Inflammatory macrophage treated with lipopolysaccharide for 4 hours (primary cell): ENCODE data around the gene STEAP3.

Experiments
- DNase-seq: peaks from one replicate; pipeline ENCODE4 v3.0.0-alpha.2; 2020

Gene STEAP3

GRCh38 chr2:119198240-119198840, 25.3 kb upstream of the STEAP3 start:
- DNase-seq = no peak

- no peak for DNase-seq
Observed at GRCh38 chr2:119201815-119202214, 21.8 kb upstream of the STEAP3 start.

GRCh38 chr2:119202610-119203310, 20.9 kb upstream of the STEAP3 start:
- DNase-seq = no peak

- DNase-seq = no peak
Observed at GRCh38 chr2:119204525-119204924, 19.1 kb upstream of the STEAP3 start.

- DNase-seq = no peak
Observed at GRCh38 chr2:119205001-119205706, 18.5 kb upstream of the STEAP3 start.

- DNase-seq = no peak
Observed at GRCh38 chr2:119206201-119206600, 17.4 kb upstream of the STEAP3 start.

GRCh38 chr2:119207447-119207846, 16.2 kb upstream of the STEAP3 start:
- DNase-seq = no peak

- peak; percentile 31 for DNase-seq
Observed at GRCh38 chr2:119208791-119209203, 14.8 kb upstream of the STEAP3 start.

- DNase-seq = no peak
Observed at GRCh38 chr2:119212139-119212800, 11.4 kb upstream of the STEAP3 start.

- DNase-seq = no peak
Observed at GRCh38 chr2:119214453-119215037, 9.1 kb upstream of the STEAP3 start.

- DNase-seq = no peak
Observed at GRCh38 chr2:119216994-119217393, 6.6 kb upstream of the STEAP3 start.

GRCh38 chr2:119218478-119219064, 5.1 kb upstream of the STEAP3 start:
- peak; percentile 40 for DNase-seq

GRCh38 chr2:119219873-119220272, 3.8 kb upstream of the STEAP3 start:
- no peak for DNase-seq

GRCh38 chr2:119220720-119221301, 2.8 kb upstream of the STEAP3 start:
- DNase-seq = no peak

GRCh38 chr2:119221609-119222008, 2.0 kb upstream of the STEAP3 start:
- DNase-seq = no peak

- no peak for DNase-seq
Observed at GRCh38 chr2:119222213-119222612, 1.4 kb upstream of the STEAP3 start.

- DNase-seq = no peak
Observed at GRCh38 chr2:119222863-119223520, 642 bp upstream of the STEAP3 start.

GRCh38 chr2:119224391-119225104, 914 bp downstream of the STEAP3 start:
- DNase-seq = peak; percentile 46

GRCh38 chr2:119225105-119225865, 1.7 kb downstream of the STEAP3 start:
- DNase-seq = no peak

GRCh38 chr2:119225926-119226325, 2.3 kb downstream of the STEAP3 start:
- no peak for DNase-seq
